Loucy (cell line): ENCODE results near the gene ZDHHC19.

Experiments used
- H2AFZ ChIP-seq: fragments of 200-600 bp; sonication (generic); 2 replicates; pipeline ENCODE4 v1.6.0; 2016; ENCODE audit warnings: antibody characterized with exemption, mild to moderate bottlenecking, low read length, moderate library complexity
- H3F3A ChIP-seq: fragments of 200-600 bp; 2 replicates; pipeline ENCODE4 v1.6.0; 2016; ENCODE audit warnings: antibody characterized with exemption, low read depth, mild to moderate bottlenecking
- H3K27me3 ChIP-seq: fragments of 200-600 bp; sonication (generic); 2 replicates; pipeline ENCODE4 v1.6.1; 2014; ENCODE audit warnings: low read length, mild to moderate bottlenecking; ENCODE audit not compliant: insufficient read depth, poor library complexity, severe bottlenecking
- H3K36me3 ChIP-seq: fragments of 200-600 bp; sonication (generic); 2 replicates; pipeline ENCODE4 v1.6.1; 2016; ENCODE audit warnings: low read length; ENCODE audit not compliant: insufficient read depth
- H3K4me1 ChIP-seq: fragments of 200-600 bp; sonication (generic); 2 replicates; pipeline ENCODE4 v1.5.1; 2014; ENCODE audit warnings: low read length, mild to moderate bottlenecking; ENCODE audit not compliant: insufficient read depth, poor library complexity, severe bottlenecking
- H3K4me2 ChIP-seq: fragments of 200-600 bp; sonication (generic); 2 replicates; pipeline ENCODE4 v1.6.0; 2014; ENCODE audit warnings: antibody characterized with exemption, low read length, low read depth, mild to moderate bottlenecking; ENCODE audit not compliant: poor library complexity, severe bottlenecking
- H3K4me3 ChIP-seq: fragments of 200-600 bp; sonication (generic); 2 replicates; pipeline ENCODE4 v1.5.1; 2014; ENCODE audit warnings: low read length, mild to moderate bottlenecking, mixed read lengths; ENCODE audit not compliant: poor library complexity, severe bottlenecking
- H3K79me2 ChIP-seq: fragments of 200-600 bp; sonication (generic); 2 replicates; pipeline ENCODE4 v1.6.1; 2014; ENCODE audit warnings: low read length; ENCODE audit not compliant: insufficient read depth
- H3K9ac ChIP-seq: fragments of 200-600 bp; sonication (generic); 2 replicates; pipeline ENCODE4 v1.6.0; 2014; ENCODE audit warnings: mild to moderate bottlenecking, low read depth, low read length, moderate library complexity; ENCODE audit not compliant: poor library complexity, severe bottlenecking
- H3K9me2 ChIP-seq: fragments of 200-600 bp; sonication (generic); replicated peaks from 2 replicates; pipeline ENCODE4 v1.6.1; 2016; ENCODE audit warnings: low read depth, low read length, mixed read lengths
- H3K9me3 ChIP-seq: fragments of 200-600 bp; sonication (generic); 2 replicates; pipeline ENCODE4 v1.6.1; 2014; ENCODE audit warnings: mild to moderate bottlenecking, antibody characterized with exemption, low read length, low read depth; ENCODE audit not compliant: insufficient read depth
- H4K20me1 ChIP-seq: fragments of 200-600 bp; sonication (generic); 2 replicates; pipeline ENCODE4 v1.6.0; 2014; ENCODE audit warnings: antibody characterized with exemption, low read length, mild to moderate bottlenecking; ENCODE audit not compliant: insufficient read depth, poor library complexity, severe bottlenecking
- EZH2phosphoT487 ChIP-seq: fragments of 200-600 bp; IDR thresholded peaks from 2 replicates; pipeline ENCODE4 v1.6.1; 2018; ENCODE audit warnings: antibody characterized with exemption, mild to moderate bottlenecking, moderate library complexity, borderline replicate concordance
- TF ChIP-seq, protein P1 (sequence below): fragments of 200-600 bp; sonication (generic); conservative IDR thresholded peaks from 2 replicates; pipeline ENCODE4 v1.5.1; 2014; ENCODE audit warnings: mild to moderate bottlenecking, antibody characterized with exemption, low read length

The ZDHHC19 gene

DNA sequence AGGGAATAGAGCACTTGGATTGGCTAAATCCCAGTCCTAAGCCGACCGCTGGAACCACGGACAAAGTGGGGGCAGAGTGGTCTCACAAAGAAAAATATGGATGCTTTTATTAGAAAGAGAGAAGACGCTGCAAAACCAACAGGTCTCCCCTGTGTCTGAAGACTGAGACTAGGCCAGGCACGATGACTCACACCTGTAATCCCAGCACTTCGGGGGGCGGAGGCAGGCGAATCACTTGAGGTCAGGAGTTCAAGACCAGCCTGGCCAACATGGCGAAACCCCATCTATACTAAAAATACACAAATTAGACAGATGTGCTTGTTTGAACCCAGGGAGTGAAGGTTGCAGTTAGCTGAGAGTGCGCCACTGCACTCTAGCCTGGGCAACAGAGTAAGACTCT lies 61.8 kb downstream of the ZDHHC19 start:
- no peak overlapping the region for H2AFZ ChIP-seq
- H3K27me3 ChIP-seq, result no peaks in the 10 kb centered on the region
- no peaks in the 10 kb centered on the region; the same call in 1 of the 2 replicates for H3K9me3 ChIP-seq
- H3K9me2 ChIP-seq, result no peaks in the 10 kb centered on the region
- H4K20me1 ChIP-seq, result no peaks in the 10 kb centered on the region
- no peaks in the 10 kb centered on the region for H3K79me2 ChIP-seq
- H3K36me3 ChIP-seq, result no peaks in the 10 kb centered on the region
- no peak overlapping the region for H3K9ac ChIP-seq
- TF ChIP-seq, protein P1, sequence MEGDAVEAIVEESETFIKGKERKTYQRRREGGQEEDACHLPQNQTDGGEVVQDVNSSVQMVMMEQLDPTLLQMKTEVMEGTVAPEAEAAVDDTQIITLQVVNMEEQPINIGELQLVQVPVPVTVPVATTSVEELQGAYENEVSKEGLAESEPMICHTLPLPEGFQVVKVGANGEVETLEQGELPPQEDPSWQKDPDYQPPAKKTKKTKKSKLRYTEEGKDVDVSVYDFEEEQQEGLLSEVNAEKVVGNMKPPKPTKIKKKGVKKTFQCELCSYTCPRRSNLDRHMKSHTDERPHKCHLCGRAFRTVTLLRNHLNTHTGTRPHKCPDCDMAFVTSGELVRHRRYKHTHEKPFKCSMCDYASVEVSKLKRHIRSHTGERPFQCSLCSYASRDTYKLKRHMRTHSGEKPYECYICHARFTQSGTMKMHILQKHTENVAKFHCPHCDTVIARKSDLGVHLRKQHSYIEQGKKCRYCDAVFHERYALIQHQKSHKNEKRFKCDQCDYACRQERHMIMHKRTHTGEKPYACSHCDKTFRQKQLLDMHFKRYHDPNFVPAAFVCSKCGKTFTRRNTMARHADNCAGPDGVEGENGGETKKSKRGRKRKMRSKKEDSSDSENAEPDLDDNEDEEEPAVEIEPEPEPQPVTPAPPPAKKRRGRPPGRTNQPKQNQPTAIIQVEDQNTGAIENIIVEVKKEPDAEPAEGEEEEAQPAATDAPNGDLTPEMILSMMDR, result no peak
- no peak for TF ChIP-seq EZH2phosphoT487
- no peaks in the 10 kb centered on the region for H3K4me1 ChIP-seq
- no peaks in the 10 kb centered on the region for H3F3A ChIP-seq
- H3K4me2 ChIP-seq, result no peak overlapping the region
- H3K4me3 ChIP-seq, result no peak overlapping the region
